C1 segment of cervical spinal cord (tissue), 14 donors: ENCODE measurements around the gene DCTN2.
"Not testable (repeated sequence)": the region's sequence is repeated elsewhere in the genome, so short reads cannot be mapped to it uniquely, and the experiment has no call there.

Experiments
- DNase-seq, 14 donors: peaks; one replicate each; lab custom pipeline; 2025; lab: John Stamatoyannopoulos, UW

The DCTN2 gene

DNA sequence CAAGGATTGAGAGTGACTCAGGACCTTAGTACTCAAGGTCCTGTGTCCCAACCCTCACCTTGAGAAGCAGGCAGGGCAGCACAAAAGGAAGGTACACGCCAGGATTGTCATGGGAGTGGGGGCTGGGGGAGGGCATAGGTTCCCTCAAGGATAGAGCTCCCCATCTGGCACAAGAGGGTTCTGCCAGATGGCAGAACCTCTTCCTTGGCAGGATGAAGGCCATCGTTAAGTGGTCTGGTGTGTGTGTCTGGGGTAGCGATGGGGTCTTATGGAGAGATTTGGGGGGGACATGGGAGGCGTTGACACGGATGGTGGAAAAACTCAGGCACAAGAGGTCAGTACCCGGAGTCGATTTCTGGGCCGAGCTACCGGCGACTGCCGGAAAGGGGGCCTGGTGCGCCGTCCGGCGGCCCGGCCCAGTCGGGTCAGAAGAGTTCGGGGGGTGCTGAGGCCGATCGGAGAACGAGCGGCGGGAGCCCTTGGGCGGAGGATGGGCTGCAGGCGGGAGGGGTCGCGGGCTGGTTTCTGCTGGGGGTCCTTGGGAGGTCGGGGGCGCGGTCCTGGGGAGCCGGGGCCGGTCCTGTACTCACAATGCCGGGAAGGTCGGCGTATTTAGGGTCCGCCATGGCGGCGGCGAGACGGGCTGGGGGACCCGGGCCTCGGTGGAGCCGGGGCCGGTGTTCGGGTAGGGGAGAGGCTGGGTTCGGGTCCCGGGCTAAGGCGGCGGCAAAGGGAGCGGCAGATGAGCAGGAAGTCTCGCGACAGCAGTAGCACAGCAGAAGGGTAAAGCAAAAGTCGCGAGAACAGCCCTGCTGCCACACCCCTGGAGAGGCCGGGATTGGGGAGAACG lies at the start of gene DCTN2:
Gene DCTN2, minus strand, starts transcription at position 755 of the 850 bp plus-strand sequence. Its CDS starts 129 bp downstream, at position 626.
- DNase-seq, result peak; percentile 47 to 95 (median 89)

- DNase-seq, result no peak
Observed at GRCh38 chr12:57593187-57593586, 46.2 kb upstream of the DCTN2 start.

DNA sequence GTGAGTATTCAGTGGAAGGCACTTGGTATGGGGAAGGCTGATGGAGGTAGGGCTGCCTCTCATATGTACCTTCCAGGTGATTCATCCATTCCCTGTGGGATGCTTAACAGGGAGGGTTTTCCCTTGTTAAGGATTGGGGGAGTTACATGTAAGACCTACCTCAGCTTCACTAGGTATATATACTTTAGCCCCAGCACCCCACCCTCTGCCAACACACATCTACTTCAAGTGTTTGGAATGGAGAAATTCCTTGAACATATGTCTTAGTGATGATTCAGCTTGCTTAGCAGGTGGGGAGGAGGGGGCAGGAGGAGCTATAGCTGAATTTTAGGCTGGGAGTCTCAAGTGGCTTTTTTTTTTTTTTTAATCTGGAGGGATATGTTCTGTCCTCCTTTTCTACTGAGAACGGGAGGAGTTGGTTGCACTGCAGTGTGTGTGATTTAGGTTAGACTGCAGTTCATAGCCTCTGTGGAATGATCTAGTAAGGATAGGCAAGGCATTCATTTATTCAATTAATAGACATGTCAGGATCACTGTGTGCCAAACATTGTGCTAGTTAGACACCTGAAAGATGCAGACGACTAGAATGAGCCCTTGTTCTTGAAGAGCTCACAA lies 45.7 kb upstream of the DCTN2 start:
- DNase-seq, result no peak

GRCh38 chr12:57591782-57592325 lies 44.9 kb upstream of the DCTN2 start:
- DNase-seq, result no peak

- DNase-seq, result peak in 13 of 14 donors; percentile 38 to 82 (median 66)
Observed at GRCh38 chr12:57590864-57591781, 44.1 kb upstream of the DCTN2 start, which contains the start of gene PIP4K2C. Gene PIP4K2C, plus strand, starts transcription at chr12:57591192. Its CDS starts 98 bp downstream, at chr12:57591290.

- DNase-seq, result no peak
Observed at GRCh38 chr12:57590479-57590863, 43.5 kb upstream of the DCTN2 start.

DNA sequence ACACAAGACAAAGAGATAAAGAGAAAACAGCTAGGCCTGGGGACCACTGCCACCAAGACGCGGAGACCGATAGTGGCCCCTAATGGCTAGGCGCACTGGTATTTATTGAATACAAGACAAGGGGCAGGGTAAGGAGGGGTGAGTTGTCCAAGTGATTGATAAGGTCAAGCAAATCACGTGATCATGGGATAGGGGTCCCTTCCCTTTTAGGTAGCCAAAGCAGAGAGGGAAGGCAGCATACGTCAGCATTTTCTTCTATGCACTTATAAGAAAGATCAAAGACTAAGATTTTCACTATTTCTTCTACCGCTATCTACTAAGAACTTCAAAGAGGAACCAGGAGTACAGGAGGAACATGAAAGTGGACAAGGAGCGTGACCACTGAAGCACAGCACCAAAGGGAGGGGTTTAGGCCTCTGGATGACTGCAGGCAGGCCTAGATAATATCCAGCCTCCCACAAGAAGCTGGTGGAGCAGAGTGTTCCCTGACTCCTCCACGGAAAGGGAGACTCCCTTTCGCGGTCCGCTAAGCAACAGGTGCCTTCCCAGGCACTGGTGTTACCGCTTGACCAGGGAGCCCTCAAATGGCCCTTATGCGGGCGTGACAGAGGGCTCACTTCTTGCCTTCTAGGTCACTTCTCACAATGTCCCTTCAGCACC lies 42.1 kb upstream of the DCTN2 start:
- DNase-seq, result not testable (repeated sequence)

DNA sequence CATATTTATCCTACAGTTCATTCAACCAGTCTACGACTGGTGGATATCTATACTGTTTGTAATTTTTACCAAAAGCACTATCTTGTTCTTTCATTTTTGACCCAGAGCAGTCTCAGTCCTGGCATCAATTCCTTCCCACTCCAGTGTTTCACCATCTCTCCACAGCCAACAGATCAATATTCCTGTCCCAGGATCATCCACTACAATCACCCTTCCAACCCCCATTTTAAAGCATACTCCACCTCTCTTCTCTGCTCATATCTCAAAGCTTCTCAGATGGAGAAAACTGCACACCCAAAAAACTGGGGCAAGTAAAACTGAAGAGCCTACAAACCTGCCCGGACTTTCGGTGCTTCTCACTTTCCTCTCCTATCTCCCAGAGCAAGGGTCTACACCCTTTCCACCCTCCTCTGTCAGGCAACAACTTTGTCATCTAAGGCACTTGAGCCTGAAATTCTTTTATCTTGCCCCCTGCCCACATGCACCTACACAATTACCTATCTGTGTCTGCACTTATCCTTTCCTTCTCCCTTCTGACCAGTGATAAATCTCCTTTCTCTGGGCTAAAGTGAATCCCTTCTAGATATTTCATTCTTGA lies 39.9 kb upstream of the DCTN2 start:
- DNase-seq, result no peak

DNA sequence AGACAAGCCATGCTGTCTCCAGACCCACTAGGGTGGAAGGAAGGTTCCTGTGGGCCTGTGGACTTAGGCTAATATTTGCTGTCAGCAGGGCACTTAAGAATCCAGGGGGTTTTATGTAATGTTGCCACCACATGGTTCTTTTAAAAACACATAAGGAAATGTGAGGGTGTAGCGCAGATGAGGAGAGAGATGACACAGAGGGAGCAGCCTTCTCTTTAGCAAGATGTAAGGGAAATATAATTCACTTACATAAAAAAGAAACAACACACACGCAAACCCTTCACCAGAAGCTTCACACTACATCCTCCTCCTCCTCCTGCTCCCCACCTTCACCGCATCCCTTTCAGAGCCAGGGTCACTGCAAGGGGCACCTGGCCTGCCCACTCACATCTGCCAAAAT lies 39.1 kb upstream of the DCTN2 start:
- DNase-seq, result no peak

GRCh38 chr12:57585156-57585555 lies 38.2 kb upstream of the DCTN2 start:
- no peak for DNase-seq

DNA sequence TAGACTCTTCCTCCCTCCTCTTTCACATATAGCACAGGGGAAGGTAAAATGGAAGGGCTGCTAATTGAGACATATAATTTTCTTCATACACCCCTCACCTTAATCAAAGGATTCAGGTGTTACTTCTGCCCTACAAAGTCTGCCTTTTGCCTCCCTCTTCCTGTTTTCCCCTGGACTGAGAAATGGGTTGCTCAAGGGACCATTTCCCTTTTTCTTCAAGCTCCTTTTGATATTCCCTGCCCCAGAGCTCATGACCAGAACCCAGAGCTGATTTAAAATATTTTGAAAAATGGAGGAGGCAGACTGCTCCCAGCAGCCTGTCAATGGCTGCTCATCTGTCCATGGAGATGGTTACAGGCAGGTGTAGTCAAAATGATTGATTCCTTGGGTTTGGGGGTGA lies 37.7 kb upstream of the DCTN2 start:
- no peak for DNase-seq

DNA sequence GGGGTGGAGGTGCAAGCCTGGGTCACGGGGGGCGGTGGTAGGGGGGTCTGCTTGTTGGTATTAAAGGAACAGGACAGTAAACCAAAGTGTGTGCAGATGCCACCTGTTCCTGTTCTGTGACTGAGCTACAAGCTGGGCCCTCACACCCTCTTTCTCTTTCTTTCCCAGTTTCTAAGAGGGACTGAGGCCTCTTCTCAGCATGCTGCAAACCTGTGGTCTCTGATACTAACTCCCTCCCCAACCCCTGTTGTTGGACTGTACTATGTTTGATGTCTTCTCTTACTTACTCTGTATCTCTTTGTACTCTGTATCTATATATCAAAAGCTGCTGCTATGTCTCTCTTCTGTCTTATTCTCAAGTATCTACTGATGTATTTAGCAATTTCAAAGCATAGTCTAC lies 37.1 kb upstream of the DCTN2 start:
- no peak for DNase-seq

DNA sequence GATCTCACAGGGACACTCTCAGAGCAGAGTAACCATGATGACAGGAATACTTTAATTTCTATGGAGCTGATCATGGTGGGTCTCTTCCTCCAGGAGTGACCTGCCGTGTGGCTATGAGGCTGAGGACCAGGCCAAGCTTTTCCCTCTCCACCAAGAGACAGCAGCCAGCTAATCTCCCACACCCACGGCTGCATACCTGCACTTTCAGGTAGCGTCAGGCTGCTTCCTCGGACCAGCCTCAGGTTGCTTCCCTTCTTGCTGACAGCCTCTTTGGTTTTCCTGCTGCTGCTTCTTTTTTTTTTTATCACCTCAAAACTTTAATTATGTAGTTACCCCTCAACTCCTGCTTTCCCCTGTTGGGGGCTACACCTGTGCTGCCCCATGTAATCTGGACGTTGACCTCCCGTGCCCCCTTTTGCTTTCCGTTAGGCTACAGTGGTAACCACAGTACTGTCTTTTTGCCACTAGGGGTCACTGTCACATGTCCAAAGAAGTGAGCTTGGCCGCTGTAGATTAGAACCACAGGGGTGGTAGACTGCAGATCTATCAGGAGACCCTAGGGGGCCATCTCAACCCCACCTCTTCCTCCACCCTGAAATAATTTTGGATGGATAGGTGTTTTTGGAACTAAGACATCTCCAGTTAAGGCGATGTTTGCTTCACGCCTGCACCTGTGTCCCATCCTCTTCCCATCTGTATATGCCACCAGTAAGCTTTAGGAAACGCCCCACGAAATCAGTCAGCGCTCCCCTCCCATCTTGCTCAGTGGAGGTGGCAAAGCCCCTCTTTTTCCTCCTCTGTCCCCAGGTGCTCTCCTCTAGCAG lies 36.2 kb upstream of the DCTN2 start:
- peak in 10 of 14 donors; percentile 7 to 54 (median 22) for DNase-seq

- no peak for DNase-seq
Observed at GRCh38 chr12:57582440-57582839, 35.4 kb upstream of the DCTN2 start.

GRCh38 chr12:57581802-57582201 lies 34.8 kb upstream of the DCTN2 start:
- no peak for DNase-seq

DNA sequence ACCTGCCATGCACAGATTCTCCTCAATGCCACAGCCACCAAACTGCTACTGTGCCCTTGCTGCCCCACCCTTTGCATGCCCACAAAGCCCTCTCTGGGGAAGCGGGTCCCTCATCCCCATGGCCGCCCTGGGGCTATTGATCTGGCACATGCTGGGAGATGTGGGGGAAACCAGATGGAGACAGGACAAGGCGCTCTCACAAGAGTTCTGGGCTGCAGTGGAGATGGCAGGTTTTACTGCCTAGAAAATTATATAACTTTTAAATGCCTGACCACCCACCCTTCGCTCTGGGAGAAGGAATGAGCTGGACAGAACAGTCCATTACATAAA lies 33.4 kb upstream of the DCTN2 start:
- no peak for DNase-seq

DNA sequence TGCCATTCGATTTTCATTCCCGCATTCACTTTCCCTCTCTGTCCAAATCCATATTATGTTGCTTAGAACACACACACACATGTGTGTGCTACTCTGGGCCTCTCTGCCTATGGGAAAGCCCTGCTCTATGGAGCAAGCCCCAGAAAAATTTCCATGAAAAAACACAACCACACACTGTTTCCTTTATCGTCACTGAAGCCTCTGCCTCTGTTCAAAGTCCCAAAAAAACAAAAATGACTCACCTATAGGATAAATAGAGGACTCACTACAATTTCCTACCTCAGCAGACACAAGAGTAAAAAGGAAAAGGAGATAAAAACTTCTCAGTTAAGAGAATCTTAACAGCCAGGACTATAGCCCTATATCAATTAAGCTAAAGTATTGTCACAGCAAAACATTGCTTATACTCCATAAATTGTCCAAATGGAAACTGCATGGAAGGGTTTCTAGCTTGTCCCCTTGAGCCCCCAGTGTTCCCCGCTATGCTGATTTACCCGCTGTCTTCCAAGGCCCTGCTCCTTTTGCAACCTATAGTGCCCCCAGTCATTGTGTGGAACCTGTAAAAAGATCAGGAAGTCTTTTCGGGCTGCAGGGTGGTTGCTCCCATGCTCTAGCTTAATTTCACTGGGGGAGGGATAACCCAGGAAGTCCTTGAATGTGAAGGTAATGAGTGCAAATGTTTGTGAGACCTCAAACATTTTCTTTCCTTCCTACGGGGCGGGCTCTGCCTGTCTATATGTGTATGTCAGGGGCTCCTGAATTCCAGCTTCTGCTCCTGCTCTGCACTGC lies 32.9 kb upstream of the DCTN2 start:
- no peak for DNase-seq

DNA sequence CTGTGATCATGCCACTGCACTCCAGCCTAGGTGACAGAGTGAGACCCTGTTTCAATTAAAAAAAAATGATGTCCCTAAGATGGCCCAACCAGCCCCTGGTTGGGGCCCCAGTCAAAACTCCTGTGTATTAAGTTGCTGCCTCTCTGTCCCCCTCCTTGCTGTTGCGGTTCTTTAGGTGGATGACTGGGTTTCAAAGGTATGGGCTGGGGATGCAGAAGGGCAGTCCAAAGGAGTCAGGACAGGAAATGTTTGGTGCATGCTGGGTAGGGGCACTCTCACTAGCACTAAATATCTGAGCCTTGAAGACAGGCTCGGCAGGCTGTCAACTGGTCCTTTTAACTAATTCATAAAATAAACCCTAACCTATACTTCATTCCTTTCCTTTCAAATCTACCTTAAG lies 32.0 kb upstream of the DCTN2 start:
- no peak for DNase-seq
